HG02870 (cell line): ENCODE measurements around the gene TTC28.

Experiments
- ATAC-seq: cut with Tn5 transposase; IDR thresholded peaks from one replicate; pipeline ENCODE4 v1.9.1; 2021; ENCODE audit warnings: mild to moderate bottlenecking, moderate library complexity; ENCODE audit not compliant: unreplicated experiment

The TTC28 gene

GRCh38 chr22:28412109-28412508 lies 267.5 kb downstream of the TTC28 start:
- no peak for ATAC-seq

- no peak for ATAC-seq
These were observed 268.5 kb downstream of the TTC28 start for GRCh38 chr22:28411125-28411524.

- no peak for ATAC-seq
These were observed 269.4 kb downstream of the TTC28 start for GRCh38 chr22:28410050-28410816.

- no peak for ATAC-seq
These were observed 270.9 kb downstream of the TTC28 start for GRCh38 chr22:28408709-28409108.

GRCh38 chr22:28407645-28408044 lies 272.0 kb downstream of the TTC28 start:
- ATAC-seq: no peak

GRCh38 chr22:28406246-28406645 lies 273.4 kb downstream of the TTC28 start:
- ATAC-seq: no peak

- ATAC-seq: no peak
These were observed 274.1 kb downstream of the TTC28 start for GRCh38 chr22:28405588-28405987.

GRCh38 chr22:28402539-28402938 lies 277.1 kb downstream of the TTC28 start:
- ATAC-seq: no peak

- ATAC-seq: no peak
These were observed 277.6 kb downstream of the TTC28 start for GRCh38 chr22:28402060-28402459.

- no peak for ATAC-seq
These were observed 280.7 kb downstream of the TTC28 start for GRCh38 chr22:28398981-28399380.

GRCh38 chr22:28398355-28398754 lies 281.3 kb downstream of the TTC28 start:
- ATAC-seq: no peak

- no peak for ATAC-seq
These were observed 282.3 kb downstream of the TTC28 start for GRCh38 chr22:28397306-28397705.

- no peak for ATAC-seq
These were observed 283.5 kb downstream of the TTC28 start for GRCh38 chr22:28395920-28396753.

GRCh38 chr22:28395520-28395919 lies 284.1 kb downstream of the TTC28 start:
- no peak for ATAC-seq

- ATAC-seq: no peak
These were observed 285.0 kb downstream of the TTC28 start for GRCh38 chr22:28394513-28395110.

- ATAC-seq: no peak
These were observed 298.0 kb downstream of the TTC28 start for GRCh38 chr22:28381429-28382167.

- no peak for ATAC-seq
These were observed 299.7 kb downstream of the TTC28 start for GRCh38 chr22:28379951-28380350.

GRCh38 chr22:28379075-28379779 lies 300.4 kb downstream of the TTC28 start:
- ATAC-seq: no peak

GRCh38 chr22:28375761-28376534 lies 303.7 kb downstream of the TTC28 start:
- no peak for ATAC-seq

- no peak for ATAC-seq
These were observed 305.8 kb downstream of the TTC28 start for GRCh38 chr22:28373831-28374230.
